Ishikawa (cell line): ENCODE data around the gene RNF215.

Source experiments
- CEBPB ChIP-seq: IDR thresholded peaks from 2 replicates; pipeline ENCODE4 v1.6.1; 2012
- CREB1 ChIP-seq: IDR thresholded peaks from 2 replicates; pipeline ENCODE4 v1.6.1; 2012; ENCODE audit warnings: low read depth
- EGR1 ChIP-seq: IDR thresholded peaks from 2 replicates; pipeline ENCODE4 v1.6.1; 2012
- EP300 ChIP-seq: IDR thresholded peaks from 2 replicates; pipeline ENCODE4 v1.6.1; 2012; ENCODE audit warnings: borderline replicate concordance
- FOXM1 ChIP-seq: IDR thresholded peaks from 2 replicates; pipeline ENCODE4 v1.6.1; 2012; ENCODE audit warnings: low read depth, borderline replicate concordance
- MAX ChIP-seq: IDR thresholded peaks from 2 replicates; pipeline ENCODE4 v1.6.1; 2012
- NFIC ChIP-seq: IDR thresholded peaks from 2 replicates; pipeline ENCODE4 v1.6.1; 2012
- RAD21 ChIP-seq: IDR thresholded peaks from 2 replicates; pipeline ENCODE4 v1.6.1; 2012; ENCODE audit warnings: low read depth
- REST ChIP-seq: IDR thresholded peaks from 2 replicates; pipeline ENCODE4 v1.6.1; 2012; ENCODE audit warnings: low read depth, mild to moderate bottlenecking
- TAF1 ChIP-seq: IDR thresholded peaks from 2 replicates; pipeline ENCODE4 v1.6.1; 2012; ENCODE audit warnings: low read depth, mild to moderate bottlenecking
- TCF12 ChIP-seq: IDR thresholded peaks from 2 replicates; pipeline ENCODE4 v1.6.1; 2012; ENCODE audit warnings: low read depth
- TEAD4 ChIP-seq: IDR thresholded peaks from 2 replicates; pipeline ENCODE4 v1.6.1; 2012
- USF1 ChIP-seq: IDR thresholded peaks from 2 replicates; pipeline ENCODE4 v1.6.1; 2012
- YY1 ChIP-seq: IDR thresholded peaks from 2 replicates; pipeline ENCODE4 v1.6.1; 2012; ENCODE audit warnings: low read depth
- ZBTB7A ChIP-seq: IDR thresholded peaks from 2 replicates; pipeline ENCODE4 v1.6.1; 2012; ENCODE audit warnings: low read depth

RNF215 gene

GRCh38 chr22:30347255-30347892 lies 39.8 kb downstream of the RNF215 start:
- no peak for TF ChIP-seq MAX
- no peak for TF ChIP-seq RAD21
- TF ChIP-seq CEBPB = no peak
- TF ChIP-seq ZBTB7A = no peak
- no peak for TF ChIP-seq TCF12
- TF ChIP-seq CREB1 = no peak
- TF ChIP-seq EP300 = no peak
- TF ChIP-seq NFIC = no peak
- no peak for TF ChIP-seq TEAD4
- TF ChIP-seq TAF1 = no peak

- TF ChIP-seq RAD21 (no peak), CEBPB (no peak), REST (no peak), YY1 (no peak), TEAD4 (no peak), TAF1 (no peak), FOXM1 (no peak), EGR1 (no peak), CREB1 (no peak), USF1 (no peak)
Observed at GRCh38 chr22:30344447-30345200, 42.6 kb downstream of the RNF215 start.

GRCh38 chr22:30340911-30341685 lies 46.1 kb downstream of the RNF215 start:
- TF ChIP-seq CREB1 = no peak
- no peak for TF ChIP-seq EGR1
- TF ChIP-seq TCF12 = no peak
- TF ChIP-seq USF1 = no peak
- no peak for TF ChIP-seq REST
- TF ChIP-seq ZBTB7A = no peak
- no peak for TF ChIP-seq CEBPB
- TF ChIP-seq NFIC = no peak
- no peak for TF ChIP-seq EP300
- no peak for TF ChIP-seq YY1
- no peak for TF ChIP-seq TEAD4
- no peak for TF ChIP-seq RAD21
- TF ChIP-seq MAX = no peak
- TF ChIP-seq TAF1 = no peak
- no peak for TF ChIP-seq FOXM1

- TF ChIP-seq TAF1 = no peak
- TF ChIP-seq TCF12 = no peak
- no peak for TF ChIP-seq NFIC
- TF ChIP-seq MAX = no peak
- TF ChIP-seq RAD21 = no peak
- TF ChIP-seq REST = no peak
- no peak for TF ChIP-seq TEAD4
- TF ChIP-seq EP300 = no peak
- TF ChIP-seq EGR1 = no peak
- no peak for TF ChIP-seq CREB1
- no peak for TF ChIP-seq YY1
- no peak for TF ChIP-seq FOXM1
- no peak for TF ChIP-seq CEBPB
- no peak for TF ChIP-seq ZBTB7A
- TF ChIP-seq USF1 = no peak
Observed at GRCh38 chr22:30338802-30339201, 48.4 kb downstream of the RNF215 start.
